ENCODE data around the gene RNASEH1.

- TF ChIP-seq CTCF (IDR thresholded peaks at IDR 0.05) = no peak
- no peak for TF ChIP-seq POLR2A (IDR thresholded peaks at IDR 0.05)
These were observed 23.5 kb upstream of the RNASEH1 start for GRCh38 chr2:3581367-3582262.
